HG03066 (cell line): ENCODE measurements around the gene SPPL2B.

Experiments used
- ATAC-seq: cut with Tn5 transposase; IDR thresholded peaks from one replicate; pipeline ENCODE4 v1.9.1; 2021; ENCODE audit warnings: low read depth; ENCODE audit not compliant: unreplicated experiment

Gene SPPL2B

GRCh38 chr19:2353159-2353886 lies 24.8 kb downstream of the SPPL2B start:
- ATAC-seq, result no peak

GRCh38 chr19:2353887-2354592 lies 25.6 kb downstream of the SPPL2B start:
- no peak for ATAC-seq

- no peak for ATAC-seq
Measured at GRCh38 chr19:2354670-2355069, 26.2 kb downstream of the SPPL2B start.

GRCh38 chr19:2355168-2356035 lies 26.9 kb downstream of the SPPL2B start:
- no peak for ATAC-seq

- ATAC-seq, result no peak
Measured at GRCh38 chr19:2356036-2356646, 27.7 kb downstream of the SPPL2B start.

GRCh38 chr19:2357279-2358206 lies 29.1 kb downstream of the SPPL2B start:
- ATAC-seq, result no peak

GRCh38 chr19:2358548-2359173 lies 30.2 kb downstream of the SPPL2B start:
- ATAC-seq, result no peak

- ATAC-seq, result no peak
Measured at GRCh38 chr19:2359992-2360685, 31.7 kb downstream of the SPPL2B start, which contains the start of gene TMPRSS9. Gene TMPRSS9, plus strand, starts transcription at chr19:2360265. Its CDS starts 29,521 bp downstream, at chr19:2389786.

GRCh38 chr19:2360833-2361232 lies 32.3 kb downstream of the SPPL2B start:
- ATAC-seq, result no peak

GRCh38 chr19:2361246-2362045 lies 33.0 kb downstream of the SPPL2B start:
- ATAC-seq, result no peak

- no peak for ATAC-seq
Measured at GRCh38 chr19:2362046-2362969, 33.8 kb downstream of the SPPL2B start.

- ATAC-seq, result no peak
Measured at GRCh38 chr19:2362970-2363300, 34.5 kb downstream of the SPPL2B start.

- ATAC-seq, result no peak
Measured at GRCh38 chr19:2363419-2363818, 34.9 kb downstream of the SPPL2B start.

GRCh38 chr19:2365201-2365970 lies 36.9 kb downstream of the SPPL2B start:
- no peak for ATAC-seq

GRCh38 chr19:2371656-2372055 lies 43.2 kb downstream of the SPPL2B start:
- ATAC-seq, result no peak

- ATAC-seq, result no peak
Measured at GRCh38 chr19:2372076-2372612, 43.7 kb downstream of the SPPL2B start.
